ENCODE data around the gene TPPP2.
"Not testable (repeated sequence)": the region's sequence is repeated elsewhere in the genome, so short reads cannot be mapped to it uniquely, and the experiment has no call there.

TPPP2 gene

GRCh38 chr14:21029917-21030316 is at the start of gene TPPP2:
TSS of gene TPPP2 (plus strand) at chr14:21030217. CDS start at chr14:21030582, 365 bp downstream.
- no peak within 1 kb of the TSS for H3K27ac ChIP-seq
- H3K36me3 ChIP-seq, result no peaks in the 10 kb centered on the region
- no peaks in the 10 kb centered on the region for H3K9me3 ChIP-seq
- no peak for DNase-seq
- no peak for TF ChIP-seq CTCF (IDR thresholded peaks at IDR 0.05)
- no peaks in the 10 kb centered on the region for H3K27me3 ChIP-seq
- peaks cover 6 to 21% (median 17%) of the 10 kb centered on the region in 4 donors for H3K4me1 ChIP-seq
- H3K4me3 ChIP-seq, result no peak within 1 kb of the TSS
- intact Hi-C loops (cut with DNase I; ENCODE audit: low total_unique reads), result no loop called here

GRCh38 chr14:20980906-20981305 is 49.1 kb upstream of the TPPP2 start:
- H3K4me3 ChIP-seq, result no peak overlapping the region
- no peak for TF ChIP-seq CTCF (IDR thresholded peaks at IDR 0.05)
- H3K9me3 ChIP-seq, result no peaks in the 10 kb centered on the region
- no peaks in the 10 kb centered on the region for H3K36me3 ChIP-seq
- intact Hi-C loops (cut with DNase I; ENCODE audit: low total_unique reads), result no loop called here
- H3K27ac ChIP-seq, result no peak overlapping the region
- DNase-seq, result no peak
- peaks cover 0 to under 1% (median under 1%) of the 10 kb centered on the region in 4 donors for H3K4me1 ChIP-seq
- no peaks in the 10 kb centered on the region for H3K27me3 ChIP-seq

- no peak for TF ChIP-seq CTCF (IDR thresholded peaks at IDR 0.05)
- intact Hi-C loops (cut with DNase I; ENCODE audit: low total_unique reads), result no loop called here
- H3K27ac ChIP-seq, result no peak overlapping the region
- no peaks in the 10 kb centered on the region for H3K36me3 ChIP-seq
- H3K4me3 ChIP-seq, result no peak overlapping the region
- H3K27me3 ChIP-seq, result no peaks in the 10 kb centered on the region
- H3K9me3 ChIP-seq, result no peaks in the 10 kb centered on the region
- peaks cover 0 to 18% (median 16%) of the 10 kb centered on the region in 4 donors for H3K4me1 ChIP-seq
- DNase-seq, result no peak
These were observed 47.2 kb upstream of the TPPP2 start for GRCh38 chr14:20982646-20983369.

- peak overlapping the region in 1 of 2 donors; percentile 89 for H3K27ac ChIP-seq
- H3K27me3 ChIP-seq; intact Hi-C loops (cut with DNase I; ENCODE audit: low total_unique reads); H3K9me3 ChIP-seq; H3K36me3 ChIP-seq; H3K4me3 ChIP-seq; DNase-seq: not testable (repeated sequence)
- H3K4me1 ChIP-seq, result peaks cover 0 to 37% (median 32%) of the 10 kb centered on the region in 4 donors
These were observed 44.4 kb upstream of the TPPP2 start for GRCh38 chr14:20985650-20986049.

- intact Hi-C loops (cut with DNase I; ENCODE audit: low total_unique reads), result no loop called here
- Histone ChIP-seq H3K36me3 (peaks cover 0 to 4% (median 0%) of the 10 kb centered on the region in 3 donors), H3K27me3 (no peaks in the 10 kb centered on the region), H3K4me3 (no peak overlapping the region), H3K4me1 (peaks cover 0 to 49% (median 43%) of the 10 kb centered on the region in 4 donors), H3K9me3 (no peaks in the 10 kb centered on the region), H3K27ac (peak overlapping the region; percentile 84 to 89)
- DNase-seq, result peak in 1 of 2 donors; percentile 31
- TF ChIP-seq CTCF (IDR thresholded peaks at IDR 0.05), result no peak
These were observed 43.2 kb upstream of the TPPP2 start for GRCh38 chr14:20986811-20987210.

GRCh38 chr14:20988717-20989470 is 41.1 kb upstream of the TPPP2 start:
- intact Hi-C loops (cut with DNase I; ENCODE audit: low total_unique reads), result no loop called here
- no peaks in the 10 kb centered on the region for H3K27me3 ChIP-seq

More at GRCh38 chr14:20988717-20989470, 41.1 kb upstream of the TPPP2 start:
- Histone ChIP-seq H3K4me1 (peaks cover 0 to 53% (median 45%) of the 10 kb centered on the region in 4 donors), H3K9me3 (no peaks in the 10 kb centered on the region), H3K4me3 (peak overlapping the region; percentile 72 to 96), H3K27ac (peak overlapping the region; percentile 84 to 89), H3K36me3 (peaks cover 11 to 25% (median 19%) of the 10 kb centered on the region in 3 donors)
- no peak for DNase-seq
- TF ChIP-seq CTCF (IDR thresholded peaks at IDR 0.05), result no peak

Data from tibial artery (tissue), 4 donors.